ENCODE data around the gene NOL7. TPM values are rescaled to one million over a fixed set of nuclear protein-coding genes. Genes with fewer than 3 reads are reported as not detected.

The NOL7 gene
- total and polyA plus RNA-seq, 2 donors from 2014 or later = 65.1 to 71.5 TPM

GRCh38 chr6:13648850-13649249 lies 33.7 kb downstream of the NOL7 start:
- Histone ChIP-seq H3K36me3 (ENCODE audit: control insufficient read depth in 2 of 3, insufficient read depth in 3 of 3, low read length in 3 of 3) (peaks cover 0 to 2% (median 0%) of the 10 kb centered on the region in 3 donors), H3K9ac (ENCODE audit: low read length in 3 of 3) (no peak overlapping the region), H3K4me3 (ENCODE audit: low read length in 3 of 3) (no peak overlapping the region), H3K27ac (ENCODE audit: low read depth in 2 of 2, low read length in 2 of 2) (no peak overlapping the region), H3K9me3 (ENCODE audit: control insufficient read depth in 2 of 3, insufficient read depth in 1 of 3, low read length in 3 of 3) (no peaks in the 10 kb centered on the region), H3K4me1 (ENCODE audit: control insufficient read depth in 2 of 3, insufficient read depth in 2 of 3, low read depth in 1 of 3, low read length in 3 of 3) (no peaks in the 10 kb centered on the region), H3K27me3 (ENCODE audit: control insufficient read depth, insufficient read depth, low read length) (no peaks in the 10 kb centered on the region)
- no peak for DNase-seq
- intact Hi-C loops (cut with DNase I) = no loop called here
- TF ChIP-seq CTCF (IDR thresholded peaks at IDR 0.05; ENCODE audit: borderline replicate concordance, extremely low read depth, insufficient read depth) = no peak
- no peak for FAIRE-seq

GRCh38 chr6:13649393-13649792 lies 34.3 kb downstream of the NOL7 start:
- no peak overlapping the region for H3K4me3 ChIP-seq (ENCODE audit: low read length in 3 of 3)
- H3K27me3 ChIP-seq (ENCODE audit: control insufficient read depth, insufficient read depth, low read length) = no peaks in the 10 kb centered on the region
- no peak for TF ChIP-seq CTCF (IDR thresholded peaks at IDR 0.05; ENCODE audit: borderline replicate concordance, extremely low read depth, insufficient read depth)
- DNase-seq = no peak
- intact Hi-C loops (cut with DNase I) = no loop called here
- FAIRE-seq = no peak
- H3K27ac ChIP-seq (ENCODE audit: low read depth in 2 of 2, low read length in 2 of 2) = no peak overlapping the region
- H3K9ac ChIP-seq (ENCODE audit: low read length in 3 of 3) = no peak overlapping the region
- no peaks in the 10 kb centered on the region for H3K36me3 ChIP-seq (ENCODE audit: control insufficient read depth in 2 of 3, insufficient read depth in 3 of 3, low read length in 3 of 3)
- no peaks in the 10 kb centered on the region for H3K4me1 ChIP-seq (ENCODE audit: control insufficient read depth in 2 of 3, insufficient read depth in 2 of 3, low read depth in 1 of 3, low read length in 3 of 3)
- no peaks in the 10 kb centered on the region for H3K9me3 ChIP-seq (ENCODE audit: control insufficient read depth in 2 of 3, insufficient read depth in 1 of 3, low read length in 3 of 3)

- no peak overlapping the region for H3K27ac ChIP-seq (ENCODE audit: low read depth in 2 of 2, low read length in 2 of 2)
- no peaks in the 10 kb centered on the region for H3K27me3 ChIP-seq (ENCODE audit: control insufficient read depth, insufficient read depth, low read length)
- no peak overlapping the region for H3K9ac ChIP-seq (ENCODE audit: low read length in 3 of 3)
- DNase-seq (no peak), FAIRE-seq (no peak)
- no peak overlapping the region for H3K4me3 ChIP-seq (ENCODE audit: low read length in 3 of 3)
- TF ChIP-seq CTCF (IDR thresholded peaks at IDR 0.05; ENCODE audit: borderline replicate concordance, extremely low read depth, insufficient read depth) = no peak
- intact Hi-C loops (cut with DNase I) = no loop called here
- H3K36me3 ChIP-seq (ENCODE audit: control insufficient read depth in 2 of 3, insufficient read depth in 3 of 3, low read length in 3 of 3) = no peaks in the 10 kb centered on the region
- H3K9me3 ChIP-seq (ENCODE audit: control insufficient read depth in 2 of 3, insufficient read depth in 1 of 3, low read length in 3 of 3) = no peaks in the 10 kb centered on the region
- H3K4me1 ChIP-seq (ENCODE audit: control insufficient read depth in 2 of 3, insufficient read depth in 2 of 3, low read depth in 1 of 3, low read length in 3 of 3) = no peaks in the 10 kb centered on the region
Observed at GRCh38 chr6:13653296-13653695, 38.2 kb downstream of the NOL7 start.

- DNase-seq (peak in 1 of 5 donors; percentile 8), FAIRE-seq (no peak)
- H3K9ac ChIP-seq (ENCODE audit: low read length in 3 of 3) = no peak overlapping the region
- H3K4me1 ChIP-seq (ENCODE audit: control insufficient read depth in 2 of 3, insufficient read depth in 2 of 3, low read depth in 1 of 3, low read length in 3 of 3) = no peaks in the 10 kb centered on the region
- H3K9me3 ChIP-seq (ENCODE audit: control insufficient read depth in 2 of 3, insufficient read depth in 1 of 3, low read length in 3 of 3) = no peaks in the 10 kb centered on the region
- H3K27ac ChIP-seq (ENCODE audit: low read depth in 2 of 2, low read length in 2 of 2) = no peak overlapping the region
- H3K27me3 ChIP-seq (ENCODE audit: control insufficient read depth, insufficient read depth, low read length) = no peaks in the 10 kb centered on the region
- no peaks in the 10 kb centered on the region for H3K36me3 ChIP-seq (ENCODE audit: control insufficient read depth in 2 of 3, insufficient read depth in 3 of 3, low read length in 3 of 3)
- TF ChIP-seq CTCF (IDR thresholded peaks at IDR 0.05; ENCODE audit: borderline replicate concordance, extremely low read depth, insufficient read depth) = no peak
- intact Hi-C loops (cut with DNase I) = no loop called here
- H3K4me3 ChIP-seq (ENCODE audit: low read length in 3 of 3) = no peak overlapping the region
Observed at GRCh38 chr6:13654496-13654895, 39.4 kb downstream of the NOL7 start.
